SK-N-SH (cell line): ENCODE measurements around the gene TCEANC. TPM values are rescaled to one million over a fixed set of nuclear protein-coding genes. Genes with fewer than 3 reads are reported as not detected.

Experiments used
- CTCF ChIA-PET: fragments of 300-600, 350-600 bp; formaldehyde crosslinking; extraction: SDS; loops from one replicate; lab custom pipeline; 2021; lab: Yijun Ruan, JAX
- POLR2A ChIA-PET: fragments of 350-600 bp; sonication (Branson Sonifier 250); formaldehyde crosslinking; extraction: SDS; loops from one replicate; lab custom pipeline; 2020; ENCODE audit warnings: antibody characterized with exemption, inconsistent platforms; lab: Yijun Ruan, JAX
- DNase-seq: peaks from one replicate; pipeline ENCODE4 v3.0.0; 2012
- H2AFZ ChIP-seq: fragments of 200-600 bp; sonication (generic); 2 replicates; pipeline ENCODE4 v1.8.1; 2016; ENCODE audit warnings: antibody characterized with exemption, mild to moderate bottlenecking, low read depth
- H3F3A ChIP-seq: fragments of 200-600 bp; sonication (generic); replicated peaks from 2 replicates; pipeline ENCODE3; 2016; ENCODE audit warnings: antibody characterized with exemption, mild to moderate bottlenecking; ENCODE audit not compliant: insufficient read depth
- H3K27ac ChIP-seq, 2 experiments: fragments of 200-500 bp in 1 of 2; fragments of 200-600 bp in 1 of 2; sonication (Bioruptor generic) in 1 of 2; sonication (generic), shearing (Covaris generic) in 1 of 2; 2 replicates each; pipeline versions ENCODE4 v1.5.1 to v1.6.1; 2014 to 2016; ENCODE audit warnings: low read depth in 2 of 2, inconsistent platforms in 1 of 2, low read length in 1 of 2, mild to moderate bottlenecking in 1 of 2, mixed read lengths in 1 of 2
- H3K27me3 ChIP-seq: fragments of 200-600 bp; sonication (generic), shearing (Covaris generic); 2 replicates; pipeline ENCODE4 v1.6.1; 2016; ENCODE audit warnings: mixed run types; ENCODE audit not compliant: insufficient read depth
- H3K36me3 ChIP-seq, 2 experiments: fragments of 200-500 bp in 1 of 2; fragments of 200-600 bp in 1 of 2; sonication (Bioruptor generic) in 1 of 2; sonication (generic) in 1 of 2; replicated peaks in 1 of 2; 2 replicates each; pipeline versions ENCODE3 to v1.5.1; 2014 to 2016; ENCODE audit warnings: low read length in 1 of 2, mild to moderate bottlenecking in 1 of 2; ENCODE audit not compliant: insufficient read depth in 2 of 2, control insufficient read depth in 1 of 2
- H3K4me1 ChIP-seq, 2 experiments: fragments of 200-500 bp in 1 of 2; fragments of 200-600 bp in 1 of 2; sonication (Bioruptor generic) in 1 of 2; sonication (generic), shearing (Covaris generic) in 1 of 2; 2 replicates each; pipeline versions ENCODE4 v1.5.1 to v1.6.1; 2014 to 2016; ENCODE audit warnings: low read depth in 1 of 2, low read length in 1 of 2, mixed run types in 1 of 2; ENCODE audit not compliant: insufficient read depth in 2 of 2, control insufficient read depth in 1 of 2
- H3K4me2 ChIP-seq: fragments of 200-600 bp; sonication (generic), shearing (Covaris generic); 2 replicates; pipeline ENCODE4 v1.6.1; 2017; ENCODE audit warnings: mixed run types
- H3K4me3 ChIP-seq, 2 experiments: fragments of 200-500 bp in 1 of 2; fragments of 200-600 bp in 1 of 2; sonication (Bioruptor generic) in 1 of 2; sonication (generic), shearing (Covaris generic) in 1 of 2; 2 replicates each; pipeline versions ENCODE4 v1.5.1 to v1.8.1; 2014 to 2016; ENCODE audit warnings: low read depth in 2 of 2, inconsistent platforms in 1 of 2, low read length in 1 of 2, mild to moderate bottlenecking in 1 of 2, mixed read lengths in 1 of 2, moderate library complexity in 1 of 2
- H3K79me2 ChIP-seq: fragments of 200-600 bp; sonication (generic); 2 replicates; pipeline ENCODE4 v1.8.1; 2017; ENCODE audit warnings: mild to moderate bottlenecking; ENCODE audit not compliant: insufficient read depth
- H3K9ac ChIP-seq: fragments of 200-600 bp; sonication (generic); 2 replicates; pipeline ENCODE4 v1.6.1; 2017; ENCODE audit warnings: mixed run types
- H3K9me2 ChIP-seq: fragments of 200-600 bp; sonication (generic); 2 replicates; pipeline ENCODE4 v1.6.1; 2017; ENCODE audit warnings: mixed run types
- H3K9me3 ChIP-seq: fragments of 200-600 bp; sonication (generic); 2 replicates; pipeline ENCODE4 v1.6.1; 2017; ENCODE audit warnings: mixed run types, mild to moderate bottlenecking, moderate library complexity
- H4K20me1 ChIP-seq: fragments of 200-600 bp; sonication (generic); 2 replicates; pipeline ENCODE4 v1.6.1; 2017; ENCODE audit warnings: mild to moderate bottlenecking, mixed run types; ENCODE audit not compliant: insufficient read depth
- CHD2 ChIP-seq: fragments of 150-350 bp; IDR thresholded peaks from 2 replicates; pipeline ENCODE4 v1.6.1; 2018; ENCODE audit warnings: low read length; ENCODE audit not compliant: partially characterized antibody
- FOSL2 ChIP-seq: IDR thresholded peaks from 2 replicates; pipeline ENCODE4 v1.4.0; 2012; ENCODE audit warnings: low read depth, mild to moderate bottlenecking, moderate library complexity, borderline replicate concordance
- FOXJ3 ChIP-seq: sonication (generic); formaldehyde crosslinking; IDR thresholded peaks from 2 replicates; pipeline ENCODE4 v1.5.1; 2020; ENCODE audit warnings: mild to moderate bottlenecking, missing genetic modification reagents
- FOXM1 ChIP-seq: IDR thresholded peaks from 2 replicates; pipeline ENCODE4 v1.4.0; 2012; ENCODE audit warnings: low read depth, mild to moderate bottlenecking
- MEF2A ChIP-seq: IDR thresholded peaks from 2 replicates; pipeline ENCODE4 v1.4.0; 2012; ENCODE audit warnings: low read depth, borderline replicate concordance
- NFIC ChIP-seq: IDR thresholded peaks from 2 replicates; pipeline ENCODE4 v1.4.0; 2012; ENCODE audit warnings: borderline replicate concordance
- NRF1 ChIP-seq: IDR thresholded peaks from 2 replicates; pipeline ENCODE4 v1.6.1; 2012; ENCODE audit warnings: low read depth, mild to moderate bottlenecking, low read length
- PBX3 ChIP-seq: IDR thresholded peaks from 2 replicates; pipeline ENCODE4; 2012
- POLR2AphosphoS5 ChIP-seq: IDR thresholded peaks from 2 replicates; pipeline ENCODE4 v1.6.1; 2012; ENCODE audit warnings: low read depth, low read length
- RCOR1 ChIP-seq: fragments of 150-350 bp; IDR thresholded peaks from 2 replicates; pipeline ENCODE4 v1.6.1; 2017; ENCODE audit warnings: antibody characterized with exemption, low read length
- RFX5 ChIP-seq: IDR thresholded peaks from 2 replicates; pipeline ENCODE4 v1.6.1; 2012; ENCODE audit warnings: mild to moderate bottlenecking, improper control_type of control experiment, low read length
- RXRA ChIP-seq: IDR thresholded peaks from 2 replicates; pipeline ENCODE4 v1.4.0; 2012; ENCODE audit warnings: low read depth, mild to moderate bottlenecking, borderline replicate concordance
- SMC3 ChIP-seq: IDR thresholded peaks from 2 replicates; pipeline ENCODE4 v1.6.1; 2012; ENCODE audit warnings: low read depth, low read length, improper control_type of control experiment
- TAF1 ChIP-seq: IDR thresholded peaks from 2 replicates; pipeline ENCODE4 v1.6.1; 2012; ENCODE audit warnings: low read depth, mild to moderate bottlenecking, low read length, moderate library complexity, borderline replicate concordance
- TCF12 ChIP-seq: IDR thresholded peaks from 2 replicates; pipeline ENCODE4 v1.4.0; 2012
- TEAD4 ChIP-seq: IDR thresholded peaks from 2 replicates; pipeline ENCODE4 v1.4.0; 2012; ENCODE audit warnings: mild to moderate bottlenecking, borderline replicate concordance; ENCODE audit not compliant: insufficient read depth
- USF1 ChIP-seq: IDR thresholded peaks from 2 replicates; pipeline ENCODE4 v1.4.0; 2012; ENCODE audit warnings: low read depth, borderline replicate concordance
- YY1 ChIP-seq: IDR thresholded peaks from 2 replicates; pipeline ENCODE4 v1.4.0; 2012; ENCODE audit warnings: low read depth, mild to moderate bottlenecking
- WGBS: methylation state at CpG from one replicate; pipeline ENCODE4 v1.1.6; 2017; ENCODE audit warnings: low lambda C conversion rate; 5-methylcytosine and 5-hydroxymethylcytosine counted together
- polyA plus RNA-seq, 3 experiments: library from polyadenylated mRNA; depleted of rRNA; stranded (reverse); fragments of >200 nt; gene quantifications; 2 replicates each; pipeline ENCODE4 v1.2.3, GENCODE V29; 2012

TCEANC gene
- polyA plus RNA-seq, 1 of the 3 experiments (the other 2 are of a cell fraction): 0.84 TPM

GRCh38 chrX:13654116-13654515 is 1.2 kb downstream of the TCEANC start:
- H3K4me3 ChIP-seq: peak overlapping the region; percentile 74 to 83; a peak in 3 of 4 replicates
- peak overlapping the region; percentile 91 to 97; a peak in 3 of 4 replicates for H3K27ac ChIP-seq
- POLR2A ChIA-PET: interaction anchor here (1.4 to 2.0 kb wide), 2 partner anchors 81 to 375 kb away, joined by 6 to 11 read pairs; partner anchors contain the start of genes GEMIN8, OFD1 and TRAPPC2
- peaks cover 0 to 3% of the 10 kb centered on the region in 2 experiments for H3K36me3 ChIP-seq
- no peak overlapping the region for H2AFZ ChIP-seq
- H3K4me1 ChIP-seq: peaks cover 4 to 6% of the 10 kb centered on the region in 2 experiments; a peak in 3 of 4 replicates
- no peaks in the 10 kb centered on the region for H4K20me1 ChIP-seq
- CTCF ChIA-PET: interaction anchor here (1.8 kb wide), 1 partner anchor 34 kb away, joined by 5 read pairs; no protein-coding TSS in a partner anchor
- no peaks in the 10 kb centered on the region for H3K79me2 ChIP-seq
- H3K9ac ChIP-seq: peak overlapping the region; percentile 86; the same call in 1 of the 2 replicates
- H3K9me2 ChIP-seq: no peaks in the 10 kb centered on the region
- peaks cover 33% of the 10 kb centered on the region for H3F3A ChIP-seq
- H3K4me2 ChIP-seq: peak overlapping the region; percentile 86
- TF ChIP-seq RFX5: no peak
- TF ChIP-seq FOSL2: no peak
- TF ChIP-seq NFIC: no peak
- TF ChIP-seq TAF1: no peak
- TF ChIP-seq TCF12: no peak
- TF ChIP-seq FOXM1: no peak
- TF ChIP-seq RXRA: no peak
- TF ChIP-seq TEAD4: no peak
- no peak for TF ChIP-seq FOXJ3 (CRISPR knock-in tag)
- TF ChIP-seq SMC3: no peak
- TF ChIP-seq NRF1: no peak
- no peak for TF ChIP-seq CHD2
- no peak for TF ChIP-seq YY1
- TF ChIP-seq USF1: no peak
- no peak for TF ChIP-seq RCOR1
- no peak for TF ChIP-seq PBX3
- TF ChIP-seq MEF2A: no peak
- no peaks in the 10 kb centered on the region for H3K27me3 ChIP-seq
- DNase-seq: no peak
- H3K9me3 ChIP-seq: no peaks in the 10 kb centered on the region

GRCh38 chrX:13655674-13656073 is 2.7 kb downstream of the TCEANC start:
- no peak overlapping the region for H2AFZ ChIP-seq
- no peaks in the 10 kb centered on the region for H3K79me2 ChIP-seq
- peaks cover 0 to 3% of the 10 kb centered on the region in 2 experiments for H3K36me3 ChIP-seq
- H3K27ac ChIP-seq: no peak overlapping the region
- 95% methylated on average over 3 of the region's 3 CpGs for WGBS
- H3K4me1 ChIP-seq: peaks cover 5 to 6% of the 10 kb centered on the region in 2 experiments; a peak in 3 of 4 replicates
- no peak overlapping the region for H3K4me2 ChIP-seq
- H3K9ac ChIP-seq: no peak overlapping the region
- H3K9me3 ChIP-seq: no peaks in the 10 kb centered on the region
- POLR2A ChIA-PET: no interaction called here
- no peak for DNase-seq
- no peaks in the 10 kb centered on the region for H4K20me1 ChIP-seq
- peaks cover 24% of the 10 kb centered on the region for H3F3A ChIP-seq
- no peaks in the 10 kb centered on the region for H3K9me2 ChIP-seq
- TF ChIP-seq MEF2A: no peak
- no peak for TF ChIP-seq POLR2AphosphoS5
- TF ChIP-seq, all 33 proteins: peak for 0
- H3K27me3 ChIP-seq: no peaks in the 10 kb centered on the region
- H3K4me3 ChIP-seq: no peak overlapping the region
- CTCF ChIA-PET: interaction anchor here (1.0 to 1.8 kb wide), 4 partner anchors 32 to 376 kb away, joined by 3 to 8 read pairs (median 6); no protein-coding TSS in a partner anchor
